GM19438 (cell line): ENCODE measurements around the gene TGFB3.

ENCODE experiments used
- ATAC-seq: cut with Tn5 transposase; IDR thresholded peaks from one replicate; pipeline ENCODE4 v1.9.1; 2021; ENCODE audit warnings: low read depth; ENCODE audit not compliant: unreplicated experiment

TGFB3 gene

GRCh38 chr14:75987201-75987970, 5.6 kb upstream of the TGFB3 start:
- no peak for ATAC-seq

- no peak for ATAC-seq
These were observed 4.6 kb upstream of the TGFB3 start for GRCh38 chr14:75986439-75986765.

- peak; percentile 59 for ATAC-seq
These were observed 4.0 kb upstream of the TGFB3 start, which contains the start of gene IFT43 for GRCh38 chr14:75985618-75986438. Gene IFT43 (plus strand): TSS chr14:75985763. CDS start chr14:75985787, 24 bp downstream.

GRCh38 chr14:75984674-75985073, 2.9 kb upstream of the TGFB3 start:
- ATAC-seq = no peak

- no peak for ATAC-seq
These were observed 1.2 kb upstream of the TGFB3 start for GRCh38 chr14:75983019-75983358.

GRCh38 chr14:75982266-75983018, 647 bp upstream of the TGFB3 start:
- ATAC-seq = peak; percentile 43

- ATAC-seq = no peak
These were observed 939 bp downstream of the TGFB3 start for GRCh38 chr14:75980856-75981255.

- ATAC-seq = no peak
These were observed 1.9 kb downstream of the TGFB3 start for GRCh38 chr14:75979648-75980565.

GRCh38 chr14:75979071-75979571, 2.7 kb downstream of the TGFB3 start:
- ATAC-seq = no peak

- no peak for ATAC-seq
These were observed 3.5 kb downstream of the TGFB3 start for GRCh38 chr14:75978249-75978731.

GRCh38 chr14:75977582-75977943, 4.2 kb downstream of the TGFB3 start:
- ATAC-seq = no peak

GRCh38 chr14:75976826-75977581, 4.8 kb downstream of the TGFB3 start:
- no peak for ATAC-seq

- no peak for ATAC-seq
These were observed 8.9 kb downstream of the TGFB3 start for GRCh38 chr14:75972801-75973421.

- no peak for ATAC-seq
These were observed 10.3 kb downstream of the TGFB3 start for GRCh38 chr14:75971509-75971908.

GRCh38 chr14:75970989-75971388, 10.8 kb downstream of the TGFB3 start:
- no peak for ATAC-seq

GRCh38 chr14:75969891-75970290, 11.9 kb downstream of the TGFB3 start:
- ATAC-seq = no peak

GRCh38 chr14:75969126-75969525, 12.7 kb downstream of the TGFB3 start:
- no peak for ATAC-seq

GRCh38 chr14:75968456-75968855, 13.3 kb downstream of the TGFB3 start:
- ATAC-seq = no peak

GRCh38 chr14:75967866-75968265, 13.9 kb downstream of the TGFB3 start:
- ATAC-seq = no peak
